HCT116 (cell line): ENCODE results near the gene CHRNG. TPM values are rescaled to one million over a fixed set of nuclear protein-coding genes. Genes with fewer than 3 reads are reported as not detected.

Experiments used
- ATAC-seq: fragments of 200-7000 bp; cut with Tn5 transposase; 2 replicates; pipeline ENCODE4 v1.9.1; 2020; ENCODE audit warnings: mild to moderate bottlenecking, moderate library complexity
- BruUV-seq: library from RNA; stranded (reverse); fragments of 400-500 nt; replicated peaks from 2 replicates; lab custom pipeline; 2021; lab: Mats Ljungman, UMichigan
- CTCF ChIA-PET: fragments of 300-600 bp; sonication (Branson Sonifier 250); formaldehyde crosslinking; loops from one replicate; lab custom pipeline; 2021; ENCODE audit warnings: antibody characterized with exemption; lab: Charles Lee
- POLR2A ChIA-PET: fragments of 300-600, 350-600 bp; sonication (Branson Sonifier 250); formaldehyde crosslinking; loops from one replicate; lab custom pipeline; 2021; ENCODE audit warnings: antibody characterized with exemption; lab: Charles Lee
- RAD21 ChIA-PET, 2 experiments: fragments of 300-600 bp; sonication (Branson Sonifier 250); formaldehyde crosslinking; loops; one replicate each; lab custom pipeline; 2023; ENCODE audit warnings: low total read pairs in 2 of 2; ENCODE audit not compliant: uncharacterized antibody in 2 of 2, unreplicated experiment in 2 of 2, low non-redundant PET in 1 of 2; lab: Charles Lee
- DNase-seq: peaks from one replicate; pipeline ENCODE4 v3.0.0-alpha.2; 2010; ENCODE audit warnings: low read depth, low spot score
- H2AFZ ChIP-seq: fragments of 200-600 bp; shearing (Covaris generic), sonication (generic); 2 replicates; pipeline ENCODE4 v1.6.1; 2017; ENCODE audit warnings: low read depth, mixed run types, mixed read lengths, antibody characterized with exemption, low read length; ENCODE audit not compliant: poor library complexity, severe bottlenecking
- H3K27ac ChIP-seq: 2 replicates; pipeline ENCODE4 v1.5.1; 2012; ENCODE audit warnings: low read depth, low read length
- H3K27me3 ChIP-seq: fragments of 200-600 bp; sonication (generic); 2 replicates; pipeline ENCODE4 v1.6.1; 2016; ENCODE audit warnings: mixed run types, low read length, mixed read lengths; ENCODE audit not compliant: insufficient read depth
- H3K36me3 ChIP-seq, 2 experiments: fragments of 200-500 bp in 1 of 2; fragments of 200-600 bp in 1 of 2; sonication (Bioruptor generic) in 1 of 2; sonication (generic) in 1 of 2; 2 replicates each; pipeline versions ENCODE4 v1.5.1 to v1.6.1; 2014 to 2016; ENCODE audit warnings: low read length in 2 of 2, inconsistent platforms in 1 of 2, mixed read lengths in 1 of 2, mixed run types in 1 of 2; ENCODE audit not compliant: insufficient read depth in 2 of 2, control insufficient read depth in 1 of 2
- H3K4me1 ChIP-seq, 2 experiments: fragments of 200-600 bp in 1 of 2; sonication (generic) in 1 of 2; 2 replicates each; pipeline versions ENCODE4 v1.5.1 to v1.6.1; 2012 to 2017; ENCODE audit warnings: low read length in 2 of 2, inconsistent platforms in 1 of 2, mild to moderate bottlenecking in 1 of 2, mixed read lengths in 1 of 2, mixed run types in 1 of 2, moderate library complexity in 1 of 2; ENCODE audit not compliant: insufficient read depth in 2 of 2, control insufficient read depth in 1 of 2
- H3K4me2 ChIP-seq: fragments of 200-600 bp; sonication (generic); 2 replicates; pipeline ENCODE4 v1.6.1; 2017; ENCODE audit warnings: mixed run types, low read length, mixed read lengths
- H3K4me3 ChIP-seq, 2 experiments: fragments of 200-600 bp in 1 of 2; sonication (generic) in 1 of 2; replicated peaks in 1 of 2; 2 replicates each; pipeline ENCODE4 v1.5.1; 2011 to 2016; ENCODE audit warnings: low read length in 2 of 2, control low read depth in 1 of 2, low read depth in 1 of 2, mild to moderate bottlenecking in 1 of 2, mixed read lengths in 1 of 2, mixed run types in 1 of 2
- H3K79me2 ChIP-seq: fragments of 200-600 bp; sonication (generic); 2 replicates; pipeline ENCODE4 v1.6.1; 2017; ENCODE audit warnings: mild to moderate bottlenecking, mixed run types, low read length, moderate library complexity, mixed read lengths; ENCODE audit not compliant: insufficient read depth
- H3K9ac ChIP-seq: fragments of 200-600 bp; sonication (generic); 2 replicates; pipeline ENCODE4 v1.6.1; 2016; ENCODE audit warnings: low read length, mixed read lengths
- H3K9me2 ChIP-seq: fragments of 200-600 bp; sonication (generic), shearing (Covaris generic); 2 replicates; pipeline ENCODE4 v1.6.1; 2017; ENCODE audit warnings: mixed run types, mild to moderate bottlenecking, moderate library complexity; ENCODE audit not compliant: insufficient read depth
- H3K9me3 ChIP-seq, 2 experiments: fragments of 200-500 bp in 1 of 2; fragments of 200-600 bp in 1 of 2; sonication (Bioruptor generic) in 1 of 2; sonication (generic) in 1 of 2; 2 replicates each; pipeline ENCODE4 v1.6.1; 2014 to 2017; ENCODE audit warnings: low read length in 2 of 2, mixed read lengths in 2 of 2, inconsistent platforms in 1 of 2, low read depth in 1 of 2, mild to moderate bottlenecking in 1 of 2, mixed run types in 1 of 2, moderate library complexity in 1 of 2; ENCODE audit not compliant: control insufficient read depth in 1 of 2, insufficient read depth in 1 of 2
- H4K20me1 ChIP-seq: fragments of 200-600 bp; sonication (generic), shearing (Covaris generic); 2 replicates; pipeline ENCODE4 v1.6.1; 2017; ENCODE audit warnings: mixed run types, mild to moderate bottlenecking, moderate library complexity; ENCODE audit not compliant: insufficient read depth
- CBX3 ChIP-seq: IDR thresholded peaks from 2 replicates; pipeline ENCODE4 v1.6.1; 2012; ENCODE audit warnings: low read depth
- CEBPB ChIP-seq: IDR thresholded peaks from 2 replicates; pipeline ENCODE4 v1.6.1; 2012; ENCODE audit warnings: low read depth
- EGR1 ChIP-seq: IDR thresholded peaks from 2 replicates; pipeline ENCODE4 v1.6.1; 2012; ENCODE audit warnings: low read depth
- ELF1 ChIP-seq: IDR thresholded peaks from 2 replicates; pipeline ENCODE4 v1.6.1; 2012; ENCODE audit warnings: low read depth, borderline replicate concordance
- EZH2 ChIP-seq: fragments of 200-600 bp; sonication (generic); IDR thresholded peaks from 2 replicates; pipeline ENCODE4 v1.6.1; 2017; ENCODE audit warnings: antibody characterized with exemption, mixed run types
- FOSL1 ChIP-seq: IDR thresholded peaks from 2 replicates; pipeline ENCODE4 v1.6.1; 2012; ENCODE audit warnings: low read depth
- JUND ChIP-seq: IDR thresholded peaks from 2 replicates; pipeline ENCODE4 v1.6.1; 2012
- POLR2A ChIP-seq: IDR thresholded peaks from 2 replicates; pipeline ENCODE4 v1.7.0; 2011; ENCODE audit warnings: borderline replicate concordance; ENCODE audit not compliant: insufficient read depth, insufficient read length; ENCODE audit errors: extremely low read depth
- POLR2AphosphoS5 ChIP-seq: IDR thresholded peaks from 2 replicates; pipeline ENCODE4 v1.6.1; 2011; ENCODE audit warnings: mild to moderate bottlenecking, low read depth, low read length, moderate library complexity
- RAD21 ChIP-seq: IDR thresholded peaks from 2 replicates; pipeline ENCODE4 v1.6.1; 2012; ENCODE audit warnings: low read depth, mild to moderate bottlenecking
- SIN3A ChIP-seq: IDR thresholded peaks from 2 replicates; pipeline ENCODE4 v1.6.1; 2012; ENCODE audit warnings: low read depth
- SRF ChIP-seq: IDR thresholded peaks from 2 replicates; pipeline ENCODE4 v1.6.1; 2012; ENCODE audit warnings: low read depth
- TCF7L2 ChIP-seq: IDR thresholded peaks from 2 replicates; pipeline ENCODE4 v1.7.0; 2011; ENCODE audit warnings: borderline replicate concordance, inconsistent platforms; ENCODE audit not compliant: insufficient read depth, insufficient read length; ENCODE audit errors: extremely low read depth
- YY1 ChIP-seq: IDR thresholded peaks from 2 replicates; pipeline ENCODE4 v1.6.1; 2011; ENCODE audit warnings: low read length, low read depth, moderate library complexity, mild to moderate bottlenecking; ENCODE audit not compliant: insufficient replicate concordance; ENCODE audit errors: extremely low read depth
- ZNF274 ChIP-seq: fragments of 200-500 bp; sonication (Bioruptor generic); IDR thresholded peaks from 2 replicates; pipeline ENCODE4 v1.6.1; 2014; ENCODE audit warnings: mild to moderate bottlenecking, low read depth, low read length, inconsistent platforms
- intact Hi-C: fragments of 100-400 bp; cut with micrococcal nuclease; formaldehyde crosslinking; loops from 2 replicates; pipeline ENCODE4 v1.10.0; 2022
- total RNA-seq: library from RNA; stranded (reverse); gene quantifications from one replicate; pipeline ENCODE4 v1.2.1, GENCODE V29; 2021; ENCODE audit not compliant: unreplicated experiment
- TF ChIP-seq, protein P1 (sequence below): IDR thresholded peaks from 2 replicates; pipeline ENCODE4 v1.6.1; 2011; ENCODE audit warnings: mild to moderate bottlenecking, low read length, moderate library complexity; ENCODE audit not compliant: insufficient replicate concordance; ENCODE audit errors: extremely low read depth
- TF ChIP-seq, protein P2 (sequence below), 3 experiments: fragments of 200-600 bp in 1 of 3; sonication (generic) in 1 of 3; IDR thresholded peaks in 2 of 3; conservative IDR thresholded peaks in 1 of 3; 2 replicates each; pipeline ENCODE4 v1.5.1; 2012 to 2017; ENCODE audit warnings: low read depth in 2 of 3, low read length in 2 of 3, antibody characterized with exemption in 1 of 3, borderline replicate concordance in 1 of 3, control low read depth in 1 of 3, mild to moderate bottlenecking in 1 of 3, mixed read lengths in 1 of 3, mixed run types in 1 of 3, moderate library complexity in 1 of 3; ENCODE audit not compliant: insufficient read depth in 1 of 3
- TF ChIP-seq, protein P3 (sequence below): IDR thresholded peaks from 2 replicates; pipeline ENCODE4 v1.6.1; 2012
- TF ChIP-seq, protein P4 (sequence below): IDR thresholded peaks from 2 replicates; pipeline ENCODE4 v1.6.1; 2012; ENCODE audit warnings: low read depth
- TF ChIP-seq, protein P5 (sequence below): IDR thresholded peaks from 2 replicates; pipeline ENCODE4 v1.6.1; 2012

CHRNG gene
- total RNA-seq, 1 experiment from 2014 or later = not detected

DNA sequence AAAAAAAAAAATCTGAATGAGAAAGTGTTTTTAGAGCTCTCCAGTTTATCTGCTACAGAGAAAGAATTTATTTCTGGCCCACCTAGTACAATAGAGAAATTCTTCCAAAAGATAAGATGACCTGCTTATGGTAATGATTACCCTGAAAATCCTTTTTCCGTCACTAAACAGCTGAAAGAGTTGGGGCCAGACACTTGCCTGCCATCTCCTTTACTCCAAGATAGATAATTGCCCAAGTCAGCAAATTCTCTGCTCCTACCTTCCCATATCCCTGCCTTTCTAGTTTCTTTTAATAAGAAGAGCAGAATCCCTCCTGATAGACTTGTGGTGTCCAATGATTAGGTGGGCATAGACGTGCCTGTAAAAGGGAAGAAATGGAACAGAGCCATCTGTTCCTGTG lies 39.1 kb downstream of the CHRNG start:
- DNase-seq (no peak), ATAC-seq (no peak)
- ChIA-PET CTCF (no interaction called here), POLR2A (no interaction called here), RAD21 (no interaction called here)
- Histone ChIP-seq H3K27ac (no peak overlapping the region), H3K9me3 (no peaks in the 10 kb centered on the region), H3K36me3 (no peaks in the 10 kb centered on the region; a peak in 2 of 4 replicates), H2AFZ (no peak overlapping the region), H3K9ac (no peak overlapping the region), H3K4me2 (no peak overlapping the region), H3K27me3 (no peaks in the 10 kb centered on the region), H3K4me3 (no peak overlapping the region), H4K20me1 (no peaks in the 10 kb centered on the region), H3K79me2 (no peaks in the 10 kb centered on the region), H3K9me2 (no peaks in the 10 kb centered on the region), H3K4me1 (no peaks in the 10 kb centered on the region)
- intact Hi-C loops = no loop called here
- no peak for TF ChIP-seq EZH2
- no peak for TF ChIP-seq TCF7L2
- no peak for TF ChIP-seq ELF1
- TF ChIP-seq, protein P1, sequence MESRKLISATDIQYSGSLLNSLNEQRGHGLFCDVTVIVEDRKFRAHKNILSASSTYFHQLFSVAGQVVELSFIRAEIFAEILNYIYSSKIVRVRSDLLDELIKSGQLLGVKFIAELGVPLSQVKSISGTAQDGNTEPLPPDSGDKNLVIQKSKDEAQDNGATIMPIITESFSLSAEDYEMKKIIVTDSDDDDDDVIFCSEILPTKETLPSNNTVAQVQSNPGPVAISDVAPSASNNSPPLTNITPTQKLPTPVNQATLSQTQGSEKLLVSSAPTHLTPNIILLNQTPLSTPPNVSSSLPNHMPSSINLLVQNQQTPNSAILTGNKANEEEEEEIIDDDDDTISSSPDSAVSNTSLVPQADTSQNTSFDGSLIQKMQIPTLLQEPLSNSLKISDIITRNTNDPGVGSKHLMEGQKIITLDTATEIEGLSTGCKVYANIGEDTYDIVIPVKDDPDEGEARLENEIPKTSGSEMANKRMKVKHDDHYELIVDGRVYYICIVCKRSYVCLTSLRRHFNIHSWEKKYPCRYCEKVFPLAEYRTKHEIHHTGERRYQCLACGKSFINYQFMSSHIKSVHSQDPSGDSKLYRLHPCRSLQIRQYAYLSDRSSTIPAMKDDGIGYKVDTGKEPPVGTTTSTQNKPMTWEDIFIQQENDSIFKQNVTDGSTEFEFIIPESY = no peak
- TF ChIP-seq, protein P2, sequence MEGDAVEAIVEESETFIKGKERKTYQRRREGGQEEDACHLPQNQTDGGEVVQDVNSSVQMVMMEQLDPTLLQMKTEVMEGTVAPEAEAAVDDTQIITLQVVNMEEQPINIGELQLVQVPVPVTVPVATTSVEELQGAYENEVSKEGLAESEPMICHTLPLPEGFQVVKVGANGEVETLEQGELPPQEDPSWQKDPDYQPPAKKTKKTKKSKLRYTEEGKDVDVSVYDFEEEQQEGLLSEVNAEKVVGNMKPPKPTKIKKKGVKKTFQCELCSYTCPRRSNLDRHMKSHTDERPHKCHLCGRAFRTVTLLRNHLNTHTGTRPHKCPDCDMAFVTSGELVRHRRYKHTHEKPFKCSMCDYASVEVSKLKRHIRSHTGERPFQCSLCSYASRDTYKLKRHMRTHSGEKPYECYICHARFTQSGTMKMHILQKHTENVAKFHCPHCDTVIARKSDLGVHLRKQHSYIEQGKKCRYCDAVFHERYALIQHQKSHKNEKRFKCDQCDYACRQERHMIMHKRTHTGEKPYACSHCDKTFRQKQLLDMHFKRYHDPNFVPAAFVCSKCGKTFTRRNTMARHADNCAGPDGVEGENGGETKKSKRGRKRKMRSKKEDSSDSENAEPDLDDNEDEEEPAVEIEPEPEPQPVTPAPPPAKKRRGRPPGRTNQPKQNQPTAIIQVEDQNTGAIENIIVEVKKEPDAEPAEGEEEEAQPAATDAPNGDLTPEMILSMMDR (IDR thresholded peaks at IDR 0.05 in 2 of 3, conservative IDR thresholded peaks at IDR 0.05 in 1 of 3; ENCODE audit: borderline replicate concordance in 1 of 3, insufficient read depth in 1 of 3, low read depth in 2 of 3, low read length in 2 of 3) = no peak
- TF ChIP-seq, protein P3, sequence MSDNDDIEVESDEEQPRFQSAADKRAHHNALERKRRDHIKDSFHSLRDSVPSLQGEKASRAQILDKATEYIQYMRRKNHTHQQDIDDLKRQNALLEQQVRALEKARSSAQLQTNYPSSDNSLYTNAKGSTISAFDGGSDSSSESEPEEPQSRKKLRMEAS = no peak
- TF ChIP-seq, protein P4, sequence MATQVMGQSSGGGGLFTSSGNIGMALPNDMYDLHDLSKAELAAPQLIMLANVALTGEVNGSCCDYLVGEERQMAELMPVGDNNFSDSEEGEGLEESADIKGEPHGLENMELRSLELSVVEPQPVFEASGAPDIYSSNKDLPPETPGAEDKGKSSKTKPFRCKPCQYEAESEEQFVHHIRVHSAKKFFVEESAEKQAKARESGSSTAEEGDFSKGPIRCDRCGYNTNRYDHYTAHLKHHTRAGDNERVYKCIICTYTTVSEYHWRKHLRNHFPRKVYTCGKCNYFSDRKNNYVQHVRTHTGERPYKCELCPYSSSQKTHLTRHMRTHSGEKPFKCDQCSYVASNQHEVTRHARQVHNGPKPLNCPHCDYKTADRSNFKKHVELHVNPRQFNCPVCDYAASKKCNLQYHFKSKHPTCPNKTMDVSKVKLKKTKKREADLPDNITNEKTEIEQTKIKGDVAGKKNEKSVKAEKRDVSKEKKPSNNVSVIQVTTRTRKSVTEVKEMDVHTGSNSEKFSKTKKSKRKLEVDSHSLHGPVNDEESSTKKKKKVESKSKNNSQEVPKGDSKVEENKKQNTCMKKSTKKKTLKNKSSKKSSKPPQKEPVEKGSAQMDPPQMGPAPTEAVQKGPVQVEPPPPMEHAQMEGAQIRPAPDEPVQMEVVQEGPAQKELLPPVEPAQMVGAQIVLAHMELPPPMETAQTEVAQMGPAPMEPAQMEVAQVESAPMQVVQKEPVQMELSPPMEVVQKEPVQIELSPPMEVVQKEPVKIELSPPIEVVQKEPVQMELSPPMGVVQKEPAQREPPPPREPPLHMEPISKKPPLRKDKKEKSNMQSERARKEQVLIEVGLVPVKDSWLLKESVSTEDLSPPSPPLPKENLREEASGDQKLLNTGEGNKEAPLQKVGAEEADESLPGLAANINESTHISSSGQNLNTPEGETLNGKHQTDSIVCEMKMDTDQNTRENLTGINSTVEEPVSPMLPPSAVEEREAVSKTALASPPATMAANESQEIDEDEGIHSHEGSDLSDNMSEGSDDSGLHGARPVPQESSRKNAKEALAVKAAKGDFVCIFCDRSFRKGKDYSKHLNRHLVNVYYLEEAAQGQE = no peak
- TF ChIP-seq CEBPB = no peak
- TF ChIP-seq YY1 = no peak
- TF ChIP-seq POLR2A = no peak
- no peak for TF ChIP-seq EGR1
- TF ChIP-seq SIN3A = no peak
- TF ChIP-seq SRF = no peak
- no peak for TF ChIP-seq FOSL1
- TF ChIP-seq CBX3 = no peak
- no peak for TF ChIP-seq POLR2AphosphoS5
- no peak for TF ChIP-seq JUND
- TF ChIP-seq RAD21 = no peak
- no peak for TF ChIP-seq ZNF274
- TF ChIP-seq, protein P5, sequence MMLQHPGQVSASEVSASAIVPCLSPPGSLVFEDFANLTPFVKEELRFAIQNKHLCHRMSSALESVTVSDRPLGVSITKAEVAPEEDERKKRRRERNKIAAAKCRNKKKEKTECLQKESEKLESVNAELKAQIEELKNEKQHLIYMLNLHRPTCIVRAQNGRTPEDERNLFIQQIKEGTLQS = no peak
- BruUV-seq = no TSS peak
